ENCODE measurements around the gene GSTT2.

DNA sequence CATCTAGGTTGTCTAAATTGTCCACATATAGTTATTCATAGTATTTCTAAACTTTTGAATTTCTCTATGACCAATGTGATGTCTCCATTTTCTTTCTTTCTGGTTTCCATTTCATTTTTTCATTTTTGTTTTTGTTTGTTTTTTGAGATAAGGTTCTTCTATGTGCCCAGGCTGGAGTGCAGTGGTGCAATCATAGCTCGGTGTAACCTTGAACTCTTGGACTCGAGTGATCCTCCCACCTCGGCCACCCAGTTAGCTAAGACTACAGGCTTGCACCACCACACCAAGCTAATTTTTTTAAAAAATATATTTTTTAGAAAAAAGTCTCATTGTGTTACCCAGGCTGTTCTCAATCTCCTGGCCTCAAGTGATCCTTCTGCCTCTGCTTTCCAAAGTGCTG, 17.2 kb downstream of the GSTT2 start:
- no peak for TF ChIP-seq CTCF (IDR thresholded peaks at IDR 0.05)
- no peak for TF ChIP-seq POLR2A (IDR thresholded peaks at IDR 0.05)
